RWPE1 (cell line): ENCODE data around the gene KRT4.

ENCODE experiments used
- CTCF ChIA-PET: fragments of 350-600 bp; sonication (Branson Sonifier 250); formaldehyde crosslinking; extraction: SDS; loops from one replicate; lab custom pipeline; 2021; lab: Yijun Ruan, JAX
- POLR2A ChIA-PET: fragments of 400-600 bp; formaldehyde crosslinking; extraction: SDS; loops from one replicate; lab custom pipeline; 2020; ENCODE audit warnings: antibody characterized with exemption; ENCODE audit not compliant: low non-redundant PET; lab: Yijun Ruan, JAX
- DNase-seq: peaks from one replicate; pipeline ENCODE4 v3.0.0; 2012; ENCODE audit warnings: low spot score
- H3K27ac ChIP-seq: fragments of 450-650 bp; 2 replicates; pipeline ENCODE4 v1.5.1; 2017
- TF ChIP-seq, protein P1 (sequence below): fragments of 450-650 bp; conservative IDR thresholded peaks from 2 replicates; pipeline ENCODE4 v1.5.1; 2017; ENCODE audit warnings: low read depth, mild to moderate bottlenecking

KRT4 gene

DNA sequence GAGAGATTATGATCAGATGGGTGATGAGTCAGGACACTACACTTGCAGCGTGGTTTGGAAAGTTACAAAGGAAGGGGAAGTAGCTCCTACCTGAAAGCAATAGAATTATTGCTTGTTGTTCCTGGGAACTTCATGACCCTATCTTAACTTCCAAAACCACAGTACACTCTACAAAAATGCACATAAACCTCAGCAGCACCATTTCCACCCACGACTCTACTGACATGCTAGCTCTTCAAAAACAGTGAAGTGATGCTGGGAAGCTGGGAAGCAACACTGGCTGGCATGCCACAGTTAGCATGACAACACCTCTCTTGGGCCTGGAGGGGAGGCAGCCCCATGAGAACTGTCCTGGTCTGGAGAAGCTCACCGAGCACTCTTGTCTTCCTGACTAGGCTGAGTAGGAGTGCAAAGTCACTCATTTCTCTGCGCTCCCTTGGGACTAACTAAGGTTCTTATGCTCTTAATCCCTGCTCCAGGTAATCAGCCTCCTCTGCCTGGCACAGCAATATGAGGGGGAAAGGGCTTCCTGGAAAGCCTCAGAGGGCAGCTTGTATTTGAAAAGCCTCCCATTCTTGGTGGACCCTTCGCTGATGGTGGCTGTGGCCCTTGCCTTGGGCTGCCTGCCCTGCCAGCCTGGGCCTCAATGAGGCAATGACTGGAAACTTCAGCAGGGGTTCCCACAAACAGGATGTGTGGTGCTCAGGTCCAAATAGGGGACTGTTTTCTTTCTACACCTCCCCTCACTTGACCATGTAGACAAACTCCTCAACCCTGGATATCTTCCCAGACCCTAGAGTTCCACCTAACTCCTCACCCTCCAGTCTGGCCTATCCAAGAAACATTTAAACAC, 19.2 kb downstream of the KRT4 start:
- CTCF ChIA-PET: no interaction called here
- no peak for DNase-seq
- H3K27ac ChIP-seq: no peak overlapping the region
- POLR2A ChIA-PET: no interaction called here
- TF ChIP-seq, protein P1, sequence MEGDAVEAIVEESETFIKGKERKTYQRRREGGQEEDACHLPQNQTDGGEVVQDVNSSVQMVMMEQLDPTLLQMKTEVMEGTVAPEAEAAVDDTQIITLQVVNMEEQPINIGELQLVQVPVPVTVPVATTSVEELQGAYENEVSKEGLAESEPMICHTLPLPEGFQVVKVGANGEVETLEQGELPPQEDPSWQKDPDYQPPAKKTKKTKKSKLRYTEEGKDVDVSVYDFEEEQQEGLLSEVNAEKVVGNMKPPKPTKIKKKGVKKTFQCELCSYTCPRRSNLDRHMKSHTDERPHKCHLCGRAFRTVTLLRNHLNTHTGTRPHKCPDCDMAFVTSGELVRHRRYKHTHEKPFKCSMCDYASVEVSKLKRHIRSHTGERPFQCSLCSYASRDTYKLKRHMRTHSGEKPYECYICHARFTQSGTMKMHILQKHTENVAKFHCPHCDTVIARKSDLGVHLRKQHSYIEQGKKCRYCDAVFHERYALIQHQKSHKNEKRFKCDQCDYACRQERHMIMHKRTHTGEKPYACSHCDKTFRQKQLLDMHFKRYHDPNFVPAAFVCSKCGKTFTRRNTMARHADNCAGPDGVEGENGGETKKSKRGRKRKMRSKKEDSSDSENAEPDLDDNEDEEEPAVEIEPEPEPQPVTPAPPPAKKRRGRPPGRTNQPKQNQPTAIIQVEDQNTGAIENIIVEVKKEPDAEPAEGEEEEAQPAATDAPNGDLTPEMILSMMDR: no peak

DNA sequence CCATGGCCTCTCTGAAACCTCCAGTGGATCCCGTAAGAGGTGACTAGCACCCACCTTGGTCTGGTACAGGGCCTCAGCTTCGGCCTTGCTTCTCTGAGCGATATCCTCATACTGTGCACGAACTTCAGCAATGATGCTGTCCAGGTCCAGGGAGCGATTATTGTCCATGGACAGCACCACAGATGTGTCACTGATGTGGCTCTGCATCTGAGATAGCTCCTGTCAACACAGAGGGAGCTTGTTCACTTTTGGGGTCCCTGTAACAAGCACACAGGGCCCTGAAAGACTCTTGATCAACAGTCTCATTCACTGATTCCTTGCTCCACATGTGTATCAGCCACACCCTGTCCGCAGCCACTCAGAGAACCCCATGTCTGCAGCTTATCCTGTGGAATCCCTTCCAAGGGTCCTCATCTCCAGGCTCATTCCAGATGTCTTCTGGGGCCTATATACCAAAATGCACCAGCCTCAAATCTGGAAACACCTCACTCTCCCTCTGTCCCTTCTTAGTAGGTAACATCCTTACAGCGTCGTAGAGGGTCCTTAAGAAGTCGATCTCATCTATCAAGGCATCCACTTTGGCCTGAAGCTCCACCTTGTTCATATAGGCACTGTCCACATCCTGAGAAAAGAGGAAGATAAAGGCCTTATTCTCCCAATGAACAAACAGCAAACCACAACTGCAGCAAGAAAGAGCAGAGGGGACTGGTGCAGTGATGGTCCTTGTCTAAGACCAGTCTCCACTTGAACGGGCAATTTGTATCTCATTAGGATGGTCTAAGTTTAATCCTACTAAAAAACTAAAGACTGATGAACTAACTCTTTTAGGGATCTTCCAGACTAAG, 21.5 kb downstream of the KRT4 start:
- no peak for DNase-seq
- TF ChIP-seq, protein P1: no peak
- ChIA-PET POLR2A (no interaction called here), CTCF (interaction anchor here (0.6 kb wide), 1 partner anchor 87 kb away, joined by 4 read pairs; no protein-coding TSS in a partner anchor)
- no peak overlapping the region for H3K27ac ChIP-seq

DNA sequence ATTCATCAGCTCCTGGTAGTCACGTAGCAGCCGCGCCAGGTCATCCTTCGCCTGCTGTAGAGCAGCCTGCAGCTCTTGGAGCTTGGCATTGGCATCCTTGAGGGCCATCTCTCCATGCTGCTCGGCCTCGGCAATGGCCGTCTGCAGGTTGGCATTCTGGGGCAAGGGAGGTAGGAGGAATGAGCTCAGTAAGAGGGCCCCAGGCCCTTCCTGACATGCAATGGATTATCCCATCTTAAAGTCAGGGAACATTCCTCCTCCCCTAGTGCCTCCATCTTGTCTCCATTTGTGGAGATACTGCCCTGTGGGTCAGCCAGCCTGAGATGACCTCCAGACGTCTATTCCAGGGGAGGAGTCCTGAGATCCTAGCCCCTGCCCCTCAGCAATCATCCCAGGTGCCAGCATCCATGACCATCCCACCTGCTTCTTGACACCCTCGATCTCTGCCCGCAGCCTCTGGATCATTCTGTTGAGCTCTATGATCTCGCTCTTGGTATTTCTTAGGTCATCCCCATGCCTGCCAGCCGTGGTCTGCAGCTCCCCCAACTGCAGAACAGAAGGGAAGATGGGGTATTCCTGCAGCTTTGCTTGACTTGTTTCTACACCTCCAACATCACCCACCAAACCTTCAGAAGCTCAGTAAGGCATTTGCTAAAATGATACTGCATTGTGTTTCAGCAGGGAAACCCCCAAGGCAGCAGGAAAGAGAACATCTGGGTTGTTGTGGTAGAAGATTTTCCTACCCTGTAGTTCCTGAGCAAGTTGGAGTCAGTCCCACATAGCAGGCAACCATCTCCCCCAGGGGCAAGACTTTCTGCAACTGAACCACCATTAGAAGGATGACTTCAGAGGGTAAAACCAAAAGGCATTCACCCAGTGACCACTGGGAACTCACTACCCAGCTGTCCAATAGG, 22.4 kb downstream of the KRT4 start:
- POLR2A ChIA-PET: no interaction called here
- TF ChIP-seq, protein P1: no peak
- no peak for DNase-seq
- CTCF ChIA-PET: interaction anchor here (0.6 kb wide), 2 partner anchors 86 to 209 kb away, joined by 3 to 4 read pairs; no protein-coding TSS in a partner anchor
- no peak overlapping the region for H3K27ac ChIP-seq

DNA sequence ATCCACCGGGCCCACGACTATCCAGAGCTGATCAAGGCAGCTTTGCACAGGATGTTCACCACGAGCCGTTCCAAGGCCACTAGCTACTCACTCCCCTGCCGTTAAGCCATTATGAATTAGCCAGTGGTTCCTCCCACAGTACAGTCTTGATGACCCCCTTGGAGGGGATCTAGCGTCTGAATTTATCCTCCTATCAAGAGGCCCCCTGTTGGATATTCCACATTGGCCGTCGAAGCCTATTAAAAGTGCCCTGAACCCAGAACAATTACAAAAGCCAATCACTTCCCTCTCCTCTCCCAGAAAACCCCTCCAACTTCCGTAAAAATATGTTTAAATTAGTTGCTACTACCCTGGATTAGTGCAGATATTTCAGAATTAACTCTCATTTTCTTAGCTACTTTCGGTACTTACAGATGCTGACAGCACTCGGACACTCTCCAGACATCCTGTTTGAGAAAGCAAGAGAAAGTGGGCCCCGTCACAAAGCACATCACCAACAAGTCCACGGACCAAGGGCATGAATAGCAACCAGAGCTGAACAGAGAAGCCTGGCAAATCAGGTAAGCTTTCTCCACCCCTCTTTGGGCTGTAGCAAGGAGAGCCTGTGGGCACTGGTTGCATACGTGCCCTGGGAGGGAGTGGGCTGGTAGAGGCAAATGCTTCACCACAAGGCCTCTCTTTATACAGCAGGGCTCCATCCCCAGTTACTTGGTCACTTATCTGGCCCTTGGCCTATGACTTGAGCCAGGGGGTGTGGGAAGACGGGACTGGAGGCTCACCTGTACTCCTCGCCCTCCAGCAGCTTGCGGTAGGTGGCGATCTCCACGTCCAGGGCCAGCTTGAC, 23.3 kb downstream of the KRT4 start:
- POLR2A ChIA-PET: no interaction called here
- CTCF ChIA-PET: interaction anchor here (0.6 kb wide), 1 partner anchor 210 kb away, joined by 3 read pairs; no protein-coding TSS in a partner anchor
- TF ChIP-seq, protein P1: no peak
- no peak overlapping the region for H3K27ac ChIP-seq
- DNase-seq: no peak

DNA sequence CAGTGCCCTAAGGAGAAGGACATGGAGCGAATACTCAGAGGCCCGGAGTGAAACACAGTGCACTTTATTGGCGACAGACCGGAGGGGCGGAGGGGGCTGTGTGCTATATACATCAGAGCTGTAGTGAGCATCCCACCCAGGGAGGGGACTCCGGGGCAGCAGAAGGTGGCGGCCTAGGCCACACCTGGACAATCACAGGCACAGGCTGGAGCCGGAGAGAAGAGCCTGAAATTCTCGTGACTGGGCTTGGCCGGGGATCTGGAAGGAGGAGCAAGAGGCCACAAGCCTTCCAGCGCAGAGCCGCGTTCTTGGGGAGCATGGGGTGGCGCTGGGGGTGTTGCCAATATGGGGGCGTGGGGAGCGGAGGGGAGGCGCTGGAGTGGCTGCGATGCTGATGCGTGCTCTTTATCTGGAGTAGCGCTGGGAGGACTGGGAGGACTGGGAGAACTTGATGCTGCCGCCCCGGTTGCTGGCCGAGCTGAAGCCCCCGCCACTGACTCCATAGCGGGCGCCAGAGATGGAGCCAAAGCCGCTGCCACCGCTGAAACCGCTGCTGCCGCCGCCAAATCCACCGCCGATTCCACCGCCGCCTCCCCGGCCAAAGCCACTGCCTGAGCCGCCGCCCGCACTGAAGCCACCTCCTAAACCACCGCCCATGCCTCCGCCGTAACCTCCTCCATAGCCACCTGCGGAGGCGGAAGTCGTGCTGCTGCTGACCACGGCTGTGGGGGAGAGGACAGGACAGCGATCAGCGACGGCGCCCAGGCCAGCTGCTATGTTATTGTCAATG, 24.1 kb downstream of the KRT4 start:
- CTCF ChIA-PET: no interaction called here
- DNase-seq: no peak
- H3K27ac ChIP-seq: no peak overlapping the region
- TF ChIP-seq, protein P1: no peak
- POLR2A ChIA-PET: no interaction called here
